HCT116 (cell line): Measurements from ENCODE around the gene PROK2. TPM values are rescaled to one million over a fixed set of nuclear protein-coding genes. Genes with fewer than 3 reads are reported as not detected.

Experiments used
- ATAC-seq: fragments of 200-7000 bp; cut with Tn5 transposase; 2 replicates; pipeline ENCODE4 v1.9.1; 2020; ENCODE audit warnings: mild to moderate bottlenecking, moderate library complexity
- BruUV-seq: library from RNA; stranded (reverse); fragments of 400-500 nt; replicated peaks from 2 replicates; lab custom pipeline; 2021; lab: Mats Ljungman, UMichigan
- CTCF ChIA-PET: fragments of 300-600 bp; sonication (Branson Sonifier 250); formaldehyde crosslinking; loops from one replicate; lab custom pipeline; 2021; ENCODE audit warnings: antibody characterized with exemption; lab: Charles Lee
- POLR2A ChIA-PET: fragments of 300-600, 350-600 bp; sonication (Branson Sonifier 250); formaldehyde crosslinking; loops from one replicate; lab custom pipeline; 2021; ENCODE audit warnings: antibody characterized with exemption; lab: Charles Lee
- RAD21 ChIA-PET, 2 experiments: fragments of 300-600 bp; sonication (Branson Sonifier 250); formaldehyde crosslinking; loops; one replicate each; lab custom pipeline; 2023; ENCODE audit warnings: low total read pairs in 2 of 2; ENCODE audit not compliant: uncharacterized antibody in 2 of 2, unreplicated experiment in 2 of 2, low non-redundant PET in 1 of 2; lab: Charles Lee
- DNase-seq: peaks from one replicate; pipeline ENCODE4 v3.0.0-alpha.2; 2010; ENCODE audit warnings: low read depth, low spot score
- H2AFZ ChIP-seq: fragments of 200-600 bp; shearing (Covaris generic), sonication (generic); 2 replicates; pipeline ENCODE4 v1.6.1; 2017; ENCODE audit warnings: low read depth, mixed run types, mixed read lengths, antibody characterized with exemption, low read length; ENCODE audit not compliant: poor library complexity, severe bottlenecking
- H3K27ac ChIP-seq: 2 replicates; pipeline ENCODE4 v1.5.1; 2012; ENCODE audit warnings: low read depth, low read length
- H3K27me3 ChIP-seq: fragments of 200-600 bp; sonication (generic); 2 replicates; pipeline ENCODE4 v1.6.1; 2016; ENCODE audit warnings: mixed run types, low read length, mixed read lengths; ENCODE audit not compliant: insufficient read depth
- H3K36me3 ChIP-seq, 2 experiments: fragments of 200-500 bp in 1 of 2; fragments of 200-600 bp in 1 of 2; sonication (Bioruptor generic) in 1 of 2; sonication (generic) in 1 of 2; 2 replicates each; pipeline versions ENCODE4 v1.5.1 to v1.6.1; 2014 to 2016; ENCODE audit warnings: low read length in 2 of 2, inconsistent platforms in 1 of 2, mixed read lengths in 1 of 2, mixed run types in 1 of 2; ENCODE audit not compliant: insufficient read depth in 2 of 2, control insufficient read depth in 1 of 2
- H3K4me1 ChIP-seq, 2 experiments: fragments of 200-600 bp in 1 of 2; sonication (generic) in 1 of 2; 2 replicates each; pipeline versions ENCODE4 v1.5.1 to v1.6.1; 2012 to 2017; ENCODE audit warnings: low read length in 2 of 2, inconsistent platforms in 1 of 2, mild to moderate bottlenecking in 1 of 2, mixed read lengths in 1 of 2, mixed run types in 1 of 2, moderate library complexity in 1 of 2; ENCODE audit not compliant: insufficient read depth in 2 of 2, control insufficient read depth in 1 of 2
- H3K4me2 ChIP-seq: fragments of 200-600 bp; sonication (generic); 2 replicates; pipeline ENCODE4 v1.6.1; 2017; ENCODE audit warnings: mixed run types, low read length, mixed read lengths
- H3K4me3 ChIP-seq, 2 experiments: fragments of 200-600 bp in 1 of 2; sonication (generic) in 1 of 2; replicated peaks in 1 of 2; 2 replicates each; pipeline ENCODE4 v1.5.1; 2011 to 2016; ENCODE audit warnings: low read length in 2 of 2, control low read depth in 1 of 2, low read depth in 1 of 2, mild to moderate bottlenecking in 1 of 2, mixed read lengths in 1 of 2, mixed run types in 1 of 2
- H3K79me2 ChIP-seq: fragments of 200-600 bp; sonication (generic); 2 replicates; pipeline ENCODE4 v1.6.1; 2017; ENCODE audit warnings: mild to moderate bottlenecking, mixed run types, low read length, moderate library complexity, mixed read lengths; ENCODE audit not compliant: insufficient read depth
- H3K9ac ChIP-seq: fragments of 200-600 bp; sonication (generic); 2 replicates; pipeline ENCODE4 v1.6.1; 2016; ENCODE audit warnings: low read length, mixed read lengths
- H3K9me2 ChIP-seq: fragments of 200-600 bp; sonication (generic), shearing (Covaris generic); 2 replicates; pipeline ENCODE4 v1.6.1; 2017; ENCODE audit warnings: mixed run types, mild to moderate bottlenecking, moderate library complexity; ENCODE audit not compliant: insufficient read depth
- H3K9me3 ChIP-seq, 2 experiments: fragments of 200-500 bp in 1 of 2; fragments of 200-600 bp in 1 of 2; sonication (Bioruptor generic) in 1 of 2; sonication (generic) in 1 of 2; 2 replicates each; pipeline ENCODE4 v1.6.1; 2014 to 2017; ENCODE audit warnings: low read length in 2 of 2, mixed read lengths in 2 of 2, inconsistent platforms in 1 of 2, low read depth in 1 of 2, mild to moderate bottlenecking in 1 of 2, mixed run types in 1 of 2, moderate library complexity in 1 of 2; ENCODE audit not compliant: control insufficient read depth in 1 of 2, insufficient read depth in 1 of 2
- H4K20me1 ChIP-seq: fragments of 200-600 bp; sonication (generic), shearing (Covaris generic); 2 replicates; pipeline ENCODE4 v1.6.1; 2017; ENCODE audit warnings: mixed run types, mild to moderate bottlenecking, moderate library complexity; ENCODE audit not compliant: insufficient read depth
- CBX3 ChIP-seq: IDR thresholded peaks from 2 replicates; pipeline ENCODE4 v1.6.1; 2012; ENCODE audit warnings: low read depth
- FOSL1 ChIP-seq: IDR thresholded peaks from 2 replicates; pipeline ENCODE4 v1.6.1; 2012; ENCODE audit warnings: low read depth
- POLR2A ChIP-seq: IDR thresholded peaks from 2 replicates; pipeline ENCODE4 v1.7.0; 2011; ENCODE audit warnings: borderline replicate concordance; ENCODE audit not compliant: insufficient read depth, insufficient read length; ENCODE audit errors: extremely low read depth
- RAD21 ChIP-seq: IDR thresholded peaks from 2 replicates; pipeline ENCODE4 v1.6.1; 2012; ENCODE audit warnings: low read depth, mild to moderate bottlenecking
- SIN3A ChIP-seq: IDR thresholded peaks from 2 replicates; pipeline ENCODE4 v1.6.1; 2012; ENCODE audit warnings: low read depth
- ZFX ChIP-seq: fragments of 450-650 bp; IDR thresholded peaks from 2 replicates; pipeline ENCODE4 v1.6.1; 2017
- intact Hi-C: fragments of 100-400 bp; cut with micrococcal nuclease; formaldehyde crosslinking; loops from 2 replicates; pipeline ENCODE4 v1.10.0; 2022
- total RNA-seq: library from RNA; stranded (reverse); gene quantifications from one replicate; pipeline ENCODE4 v1.2.1, GENCODE V29; 2021; ENCODE audit not compliant: unreplicated experiment
- TF ChIP-seq, protein P1 (sequence below), 3 experiments: fragments of 200-600 bp in 1 of 3; sonication (generic) in 1 of 3; IDR thresholded peaks in 2 of 3; conservative IDR thresholded peaks in 1 of 3; 2 replicates each; pipeline ENCODE4 v1.5.1; 2012 to 2017; ENCODE audit warnings: low read depth in 2 of 3, low read length in 2 of 3, antibody characterized with exemption in 1 of 3, borderline replicate concordance in 1 of 3, control low read depth in 1 of 3, mild to moderate bottlenecking in 1 of 3, mixed read lengths in 1 of 3, mixed run types in 1 of 3, moderate library complexity in 1 of 3; ENCODE audit not compliant: insufficient read depth in 1 of 3
- TF ChIP-seq, protein P2 (sequence below): IDR thresholded peaks from 2 replicates; pipeline ENCODE4 v1.6.1; 2011; ENCODE audit warnings: mild to moderate bottlenecking, low read length, moderate library complexity; ENCODE audit not compliant: insufficient replicate concordance; ENCODE audit errors: extremely low read depth
- TF ChIP-seq, protein P3 (sequence below): IDR thresholded peaks from 2 replicates; pipeline ENCODE4 v1.6.1; 2012; ENCODE audit warnings: low read depth
- TF ChIP-seq, protein P4 (sequence below): IDR thresholded peaks from 2 replicates; pipeline ENCODE4 v1.6.1; 2012

PROK2 gene
- total RNA-seq, 1 experiment from 2014 or later, result not detected

DNA sequence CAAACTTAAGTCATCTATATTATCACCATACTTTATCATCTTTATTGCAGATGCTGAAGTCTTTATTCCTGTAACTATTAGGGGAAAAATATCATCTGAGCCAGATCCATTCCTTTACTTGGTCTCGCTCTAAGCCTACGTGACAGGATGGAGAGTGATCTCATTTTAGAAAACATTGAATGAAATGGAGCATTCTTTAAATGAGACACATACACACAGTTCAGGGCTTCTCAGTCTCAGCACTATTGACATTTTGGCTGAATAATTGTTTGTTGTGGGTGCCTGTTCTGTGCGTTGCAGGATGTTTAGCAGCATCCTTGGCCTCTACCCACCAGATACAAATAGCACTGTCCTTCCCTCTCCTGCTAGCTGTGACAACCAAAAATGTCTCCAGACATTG lies 36.2 kb upstream of the PROK2 start (continued):
- TF ChIP-seq, protein P1, sequence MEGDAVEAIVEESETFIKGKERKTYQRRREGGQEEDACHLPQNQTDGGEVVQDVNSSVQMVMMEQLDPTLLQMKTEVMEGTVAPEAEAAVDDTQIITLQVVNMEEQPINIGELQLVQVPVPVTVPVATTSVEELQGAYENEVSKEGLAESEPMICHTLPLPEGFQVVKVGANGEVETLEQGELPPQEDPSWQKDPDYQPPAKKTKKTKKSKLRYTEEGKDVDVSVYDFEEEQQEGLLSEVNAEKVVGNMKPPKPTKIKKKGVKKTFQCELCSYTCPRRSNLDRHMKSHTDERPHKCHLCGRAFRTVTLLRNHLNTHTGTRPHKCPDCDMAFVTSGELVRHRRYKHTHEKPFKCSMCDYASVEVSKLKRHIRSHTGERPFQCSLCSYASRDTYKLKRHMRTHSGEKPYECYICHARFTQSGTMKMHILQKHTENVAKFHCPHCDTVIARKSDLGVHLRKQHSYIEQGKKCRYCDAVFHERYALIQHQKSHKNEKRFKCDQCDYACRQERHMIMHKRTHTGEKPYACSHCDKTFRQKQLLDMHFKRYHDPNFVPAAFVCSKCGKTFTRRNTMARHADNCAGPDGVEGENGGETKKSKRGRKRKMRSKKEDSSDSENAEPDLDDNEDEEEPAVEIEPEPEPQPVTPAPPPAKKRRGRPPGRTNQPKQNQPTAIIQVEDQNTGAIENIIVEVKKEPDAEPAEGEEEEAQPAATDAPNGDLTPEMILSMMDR (IDR thresholded peaks at IDR 0.05 in 2 of 3, conservative IDR thresholded peaks at IDR 0.05 in 1 of 3; ENCODE audit: borderline replicate concordance in 1 of 3, insufficient read depth in 1 of 3, low read depth in 2 of 3, low read length in 2 of 3), result no peak

DNA sequence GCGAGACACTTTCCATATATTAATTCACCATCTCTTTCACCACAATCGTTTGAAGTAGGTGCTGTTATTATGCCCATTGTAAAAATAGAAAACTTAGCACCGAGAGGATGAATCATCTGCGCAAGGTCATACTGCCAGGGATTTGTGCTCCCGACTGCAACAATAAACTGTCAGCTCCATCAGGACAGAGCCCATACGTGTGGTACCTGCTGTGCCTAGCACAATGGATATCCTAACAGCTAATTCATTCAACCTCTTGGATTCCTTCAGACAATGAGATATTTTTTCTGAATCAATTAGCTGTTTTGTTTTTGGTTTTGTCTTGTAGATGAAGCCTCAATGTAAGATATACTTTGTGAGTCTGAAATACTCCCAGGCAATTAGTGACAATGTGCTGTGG lies 32.3 kb upstream of the PROK2 start:
- ChIA-PET CTCF (no interaction called here), RAD21 (no interaction called here), POLR2A (no interaction called here)
- ATAC-seq (no peak), DNase-seq (no peak)
- no peaks in the 10 kb centered on the region for H3K4me1 ChIP-seq
- H3K9me2 ChIP-seq, result no peaks in the 10 kb centered on the region
- no peak overlapping the region for H3K4me3 ChIP-seq
- H3K36me3 ChIP-seq, result no peaks in the 10 kb centered on the region
- no peaks in the 10 kb centered on the region for H3K9me3 ChIP-seq
- H2AFZ ChIP-seq, result no peak overlapping the region
- H3K79me2 ChIP-seq, result no peaks in the 10 kb centered on the region
- no peak overlapping the region for H3K4me2 ChIP-seq
- TF ChIP-seq, protein P2, sequence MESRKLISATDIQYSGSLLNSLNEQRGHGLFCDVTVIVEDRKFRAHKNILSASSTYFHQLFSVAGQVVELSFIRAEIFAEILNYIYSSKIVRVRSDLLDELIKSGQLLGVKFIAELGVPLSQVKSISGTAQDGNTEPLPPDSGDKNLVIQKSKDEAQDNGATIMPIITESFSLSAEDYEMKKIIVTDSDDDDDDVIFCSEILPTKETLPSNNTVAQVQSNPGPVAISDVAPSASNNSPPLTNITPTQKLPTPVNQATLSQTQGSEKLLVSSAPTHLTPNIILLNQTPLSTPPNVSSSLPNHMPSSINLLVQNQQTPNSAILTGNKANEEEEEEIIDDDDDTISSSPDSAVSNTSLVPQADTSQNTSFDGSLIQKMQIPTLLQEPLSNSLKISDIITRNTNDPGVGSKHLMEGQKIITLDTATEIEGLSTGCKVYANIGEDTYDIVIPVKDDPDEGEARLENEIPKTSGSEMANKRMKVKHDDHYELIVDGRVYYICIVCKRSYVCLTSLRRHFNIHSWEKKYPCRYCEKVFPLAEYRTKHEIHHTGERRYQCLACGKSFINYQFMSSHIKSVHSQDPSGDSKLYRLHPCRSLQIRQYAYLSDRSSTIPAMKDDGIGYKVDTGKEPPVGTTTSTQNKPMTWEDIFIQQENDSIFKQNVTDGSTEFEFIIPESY, result no peak
- TF ChIP-seq, protein P1 (IDR thresholded peaks at IDR 0.05 in 2 of 3, conservative IDR thresholded peaks at IDR 0.05 in 1 of 3; ENCODE audit: borderline replicate concordance in 1 of 3, insufficient read depth in 1 of 3, low read depth in 2 of 3, low read length in 2 of 3), result no peak
- TF ChIP-seq SIN3A, result no peak
- TF ChIP-seq RAD21, result no peak
- TF ChIP-seq ZFX, result no peak
- TF ChIP-seq, protein P3, sequence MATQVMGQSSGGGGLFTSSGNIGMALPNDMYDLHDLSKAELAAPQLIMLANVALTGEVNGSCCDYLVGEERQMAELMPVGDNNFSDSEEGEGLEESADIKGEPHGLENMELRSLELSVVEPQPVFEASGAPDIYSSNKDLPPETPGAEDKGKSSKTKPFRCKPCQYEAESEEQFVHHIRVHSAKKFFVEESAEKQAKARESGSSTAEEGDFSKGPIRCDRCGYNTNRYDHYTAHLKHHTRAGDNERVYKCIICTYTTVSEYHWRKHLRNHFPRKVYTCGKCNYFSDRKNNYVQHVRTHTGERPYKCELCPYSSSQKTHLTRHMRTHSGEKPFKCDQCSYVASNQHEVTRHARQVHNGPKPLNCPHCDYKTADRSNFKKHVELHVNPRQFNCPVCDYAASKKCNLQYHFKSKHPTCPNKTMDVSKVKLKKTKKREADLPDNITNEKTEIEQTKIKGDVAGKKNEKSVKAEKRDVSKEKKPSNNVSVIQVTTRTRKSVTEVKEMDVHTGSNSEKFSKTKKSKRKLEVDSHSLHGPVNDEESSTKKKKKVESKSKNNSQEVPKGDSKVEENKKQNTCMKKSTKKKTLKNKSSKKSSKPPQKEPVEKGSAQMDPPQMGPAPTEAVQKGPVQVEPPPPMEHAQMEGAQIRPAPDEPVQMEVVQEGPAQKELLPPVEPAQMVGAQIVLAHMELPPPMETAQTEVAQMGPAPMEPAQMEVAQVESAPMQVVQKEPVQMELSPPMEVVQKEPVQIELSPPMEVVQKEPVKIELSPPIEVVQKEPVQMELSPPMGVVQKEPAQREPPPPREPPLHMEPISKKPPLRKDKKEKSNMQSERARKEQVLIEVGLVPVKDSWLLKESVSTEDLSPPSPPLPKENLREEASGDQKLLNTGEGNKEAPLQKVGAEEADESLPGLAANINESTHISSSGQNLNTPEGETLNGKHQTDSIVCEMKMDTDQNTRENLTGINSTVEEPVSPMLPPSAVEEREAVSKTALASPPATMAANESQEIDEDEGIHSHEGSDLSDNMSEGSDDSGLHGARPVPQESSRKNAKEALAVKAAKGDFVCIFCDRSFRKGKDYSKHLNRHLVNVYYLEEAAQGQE, result no peak
- TF ChIP-seq POLR2A, result no peak
- TF ChIP-seq, protein P4, sequence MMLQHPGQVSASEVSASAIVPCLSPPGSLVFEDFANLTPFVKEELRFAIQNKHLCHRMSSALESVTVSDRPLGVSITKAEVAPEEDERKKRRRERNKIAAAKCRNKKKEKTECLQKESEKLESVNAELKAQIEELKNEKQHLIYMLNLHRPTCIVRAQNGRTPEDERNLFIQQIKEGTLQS, result no peak
- no peak for TF ChIP-seq CBX3
- TF ChIP-seq FOSL1, result no peak
- no TSS peak for BruUV-seq
- no peak overlapping the region for H3K9ac ChIP-seq
- H4K20me1 ChIP-seq, result no peaks in the 10 kb centered on the region
- H3K27me3 ChIP-seq, result no peaks in the 10 kb centered on the region; the same call in 1 of the 2 replicates
- no peak overlapping the region for H3K27ac ChIP-seq
- intact Hi-C loops, result no loop called here
